GM19324 (cell line): Measurements from ENCODE around the gene SKIDA1.
"Not testable (repeated sequence)": the region's sequence is repeated elsewhere in the genome, so short reads cannot be mapped to it uniquely, and the experiment has no call there.

ENCODE experiments used
- ATAC-seq: cut with Tn5 transposase; IDR thresholded peaks from one replicate; pipeline ENCODE4 v1.9.1; 2021; ENCODE audit warnings: mild to moderate bottlenecking, moderate library complexity; ENCODE audit not compliant: unreplicated experiment, low FRiP score

SKIDA1 gene

GRCh38 chr10:21525367-21526187, at the start of gene SKIDA1:
SKIDA1 (minus strand) TSS chr10:21525682; CDS start chr10:21517822, 7,860 bp downstream.
- ATAC-seq, result peak; percentile 54

GRCh38 chr10:21574514-21574913, 49.0 kb upstream of the SKIDA1 start:
- ATAC-seq, result not testable (repeated sequence)

- no peak for ATAC-seq
Observed at GRCh38 chr10:21572578-21572977, 47.1 kb upstream of the SKIDA1 start.

- no peak for ATAC-seq
Observed at GRCh38 chr10:21570761-21571521, 45.5 kb upstream of the SKIDA1 start.

- ATAC-seq, result not testable (repeated sequence)
Observed at GRCh38 chr10:21558984-21559383, 33.5 kb upstream of the SKIDA1 start.

DNA sequence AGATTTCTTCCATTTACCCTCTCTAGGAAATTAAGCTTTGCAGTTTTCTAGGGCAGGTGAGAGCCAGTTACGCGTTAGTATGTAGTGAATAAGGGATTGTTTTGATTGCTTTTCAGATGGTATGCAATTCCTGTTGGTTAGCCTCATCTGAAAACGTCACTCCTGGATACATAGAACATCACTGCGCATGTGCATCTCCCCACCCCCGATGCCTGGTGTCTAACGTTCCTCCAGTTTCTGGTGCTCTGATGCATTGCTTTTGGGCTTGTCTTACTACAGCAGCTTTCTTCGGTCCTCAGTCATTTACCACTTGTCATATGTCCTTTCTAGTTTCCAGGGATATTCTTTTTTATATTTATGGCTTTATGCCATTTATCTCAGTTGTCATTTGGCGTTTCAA, 31.0 kb upstream of the SKIDA1 start:
- no peak for ATAC-seq

DNA sequence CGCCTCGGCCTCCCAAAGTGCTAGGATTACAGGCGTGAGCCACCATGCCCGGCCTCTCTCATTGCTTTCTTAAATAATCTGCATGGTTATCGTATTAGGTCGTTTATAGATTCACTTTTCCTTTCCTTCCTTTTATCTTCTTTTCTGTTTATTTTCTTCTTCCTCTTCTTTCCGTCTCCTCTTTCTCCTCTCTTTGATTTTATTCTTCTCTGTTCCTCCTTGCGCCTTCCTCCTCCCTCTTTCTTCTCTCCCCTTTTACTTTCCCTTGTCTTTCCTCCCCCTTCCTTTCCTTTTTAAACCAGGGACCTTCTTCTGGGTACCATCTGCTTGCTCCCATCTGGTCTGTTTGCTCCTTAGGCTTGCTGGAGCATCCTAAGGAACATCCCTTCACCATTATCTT, 27.2 kb upstream of the SKIDA1 start:
- ATAC-seq, result no peak

- ATAC-seq, result no peak
Observed at GRCh38 chr10:21547246-21547645, 21.8 kb upstream of the SKIDA1 start.

DNA sequence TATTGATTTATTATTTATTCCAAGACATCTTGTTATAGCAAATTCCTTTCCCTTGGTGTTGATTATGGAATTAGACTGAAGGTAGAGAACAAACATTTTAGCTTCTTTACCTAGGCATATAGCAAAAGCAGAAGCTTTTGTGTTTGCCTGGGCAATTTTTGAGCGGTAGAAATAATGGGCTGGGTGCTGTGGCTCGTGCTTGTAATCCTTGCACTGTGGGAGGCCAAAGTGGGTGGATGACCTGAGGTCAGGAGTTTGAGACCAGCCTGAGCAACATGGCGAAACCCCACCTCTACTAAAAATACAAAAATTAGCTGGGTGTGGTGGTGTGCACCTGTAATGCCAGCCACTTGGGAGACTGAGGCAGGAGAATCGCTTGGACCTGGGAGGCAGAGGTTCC, 15.2 kb upstream of the SKIDA1 start:
- not testable (repeated sequence) for ATAC-seq

- no peak for ATAC-seq
Observed at GRCh38 chr10:21536874-21537273, 11.4 kb upstream of the SKIDA1 start.

DNA sequence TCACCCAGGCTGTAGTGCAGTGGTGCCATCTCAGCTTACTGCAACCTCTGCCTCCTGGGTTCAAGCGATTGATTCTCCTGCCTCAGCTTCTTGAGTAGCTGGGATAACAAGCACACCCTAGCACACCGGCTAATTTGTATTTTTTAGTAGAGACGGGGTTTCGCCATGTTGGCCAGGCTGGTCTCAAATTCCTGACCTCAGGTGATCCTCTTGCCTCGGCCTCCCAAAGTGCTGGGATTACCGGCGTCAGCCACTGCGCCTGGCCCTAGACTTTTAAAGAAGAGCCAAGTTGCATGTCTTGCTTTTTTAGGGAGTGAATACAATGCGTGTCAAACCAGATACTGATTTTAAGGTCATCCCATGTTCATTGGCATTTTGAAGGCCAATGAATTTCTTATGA, 10.5 kb upstream of the SKIDA1 start:
- ATAC-seq, result not testable (repeated sequence)

- ATAC-seq, result no peak
Observed at GRCh38 chr10:21535494-21535965, 10.0 kb upstream of the SKIDA1 start.

DNA sequence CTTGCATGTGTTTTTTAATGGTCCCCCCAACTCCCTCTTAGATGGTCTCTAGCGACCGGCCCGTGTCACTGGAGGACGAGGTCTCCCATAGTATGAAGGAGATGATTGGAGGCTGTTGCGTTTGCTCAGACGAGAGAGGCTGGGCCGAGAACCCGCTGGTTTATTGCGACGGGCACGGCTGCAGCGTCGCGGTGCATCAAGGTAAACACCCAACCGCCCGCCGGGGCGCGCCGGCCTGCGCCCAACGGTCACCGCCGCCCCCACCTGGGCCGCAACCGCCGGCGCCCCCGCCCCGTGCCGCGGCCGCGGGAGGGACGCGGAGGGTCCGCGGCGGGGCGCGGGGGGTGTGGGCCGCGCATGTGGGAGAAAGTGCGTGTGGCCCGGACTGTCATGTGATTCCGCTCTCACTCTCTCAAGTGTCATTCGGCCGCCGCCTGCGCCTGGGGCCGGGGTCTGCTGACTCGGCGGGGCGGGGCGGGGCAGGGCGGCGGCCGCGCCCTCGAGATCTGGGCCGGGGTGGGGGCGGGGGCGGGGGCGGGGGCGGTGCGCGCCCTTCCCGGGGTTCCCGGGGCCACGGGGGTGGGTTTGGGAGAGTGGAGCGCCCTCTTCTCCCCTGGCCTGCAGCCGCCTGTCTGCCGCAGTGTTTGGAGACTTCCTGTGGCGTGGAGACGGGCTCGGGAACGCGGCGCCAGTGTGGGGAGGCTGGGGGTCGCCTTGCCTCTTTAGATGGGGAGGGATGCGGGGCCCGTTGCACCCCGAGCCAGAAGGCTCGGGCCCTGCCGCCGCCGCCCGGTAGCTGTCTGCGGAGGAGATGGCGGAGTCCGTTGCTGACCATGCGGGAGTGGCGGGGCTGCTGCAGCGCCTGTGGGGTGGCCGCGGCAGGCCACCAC, 9.4 kb upstream of the SKIDA1 start:
- ATAC-seq, result peak; percentile 17

DNA sequence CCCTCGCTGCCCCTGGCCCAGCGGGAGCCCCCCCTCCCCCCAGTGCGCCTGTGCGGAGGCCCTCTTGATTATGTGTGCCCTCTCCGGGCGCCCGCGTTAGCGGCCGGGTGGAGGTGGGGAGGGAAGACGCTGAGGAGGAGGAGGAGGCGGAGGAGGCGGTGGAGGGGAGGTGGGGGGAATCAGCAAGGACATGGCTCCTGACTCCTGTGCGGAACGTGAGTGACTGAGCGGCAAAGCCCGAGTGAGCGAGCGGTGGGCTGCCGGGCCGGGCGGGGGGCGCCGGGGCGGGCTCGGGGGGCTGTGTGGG, 8.8 kb upstream of the SKIDA1 start:
- ATAC-seq, result no peak

- peak; percentile 93 for ATAC-seq
Observed at GRCh38 chr10:21533467-21534279, 8.2 kb upstream of the SKIDA1 start, which contains the start of gene MLLT10. MLLT10 (plus strand) TSS chr10:21534232; CDS start chr10:21534645, 413 bp downstream.

- no peak for ATAC-seq
Observed at GRCh38 chr10:21532694-21533466, 7.4 kb upstream of the SKIDA1 start.

GRCh38 chr10:21531164-21531563, 5.7 kb upstream of the SKIDA1 start:
- ATAC-seq, result no peak

GRCh38 chr10:21530641-21531040, 5.2 kb upstream of the SKIDA1 start:
- no peak for ATAC-seq

DNA sequence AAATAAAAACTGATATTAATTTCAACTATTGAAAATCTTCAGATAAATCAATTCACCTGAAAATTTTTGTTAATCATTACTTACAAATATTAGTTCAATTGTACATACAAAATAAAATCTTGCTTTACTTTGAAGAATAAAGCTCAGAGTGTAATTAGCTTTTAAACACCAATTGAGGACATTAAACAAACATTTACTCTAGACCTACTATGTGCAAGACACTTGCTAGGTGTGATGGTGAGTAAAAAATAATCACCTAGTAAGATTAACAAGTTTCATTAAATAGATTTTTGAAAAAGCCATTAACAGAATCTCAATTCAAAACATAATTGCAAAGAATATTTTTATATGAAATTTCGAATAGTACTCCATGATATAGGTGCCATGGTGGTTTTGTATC, 4.7 kb upstream of the SKIDA1 start:
- no peak for ATAC-seq
